HG03571 (cell line): Measurements from ENCODE around the gene CLEC4M.
A peak's percentile ranks its signal among the peaks of the same experiment; 100 is the strongest.
"Not testable (repeated sequence)": the region's sequence is repeated elsewhere in the genome, so short reads cannot be mapped to it uniquely, and the experiment has no call there.

Experiments
- ATAC-seq: cut with Tn5 transposase; IDR thresholded peaks from one replicate; pipeline ENCODE4 v1.9.1; 2021; ENCODE audit not compliant: unreplicated experiment

Gene CLEC4M

GRCh38 chr19:7739801-7740681, 23.0 kb upstream of the CLEC4M start:
- no peak for ATAC-seq

- ATAC-seq: no peak
These were observed 22.4 kb upstream of the CLEC4M start for GRCh38 chr19:7740682-7741054.

- ATAC-seq: no peak
These were observed 20.5 kb upstream of the CLEC4M start for GRCh38 chr19:7742575-7742974.

GRCh38 chr19:7742991-7743390, 20.1 kb upstream of the CLEC4M start:
- no peak for ATAC-seq

- ATAC-seq: peak; percentile 46
These were observed 19.6 kb upstream of the CLEC4M start for GRCh38 chr19:7743425-7743841.

- ATAC-seq: no peak
These were observed 18.8 kb upstream of the CLEC4M start for GRCh38 chr19:7744199-7744786.

GRCh38 chr19:7744871-7745650, 18.0 kb upstream of the CLEC4M start:
- ATAC-seq: no peak

- ATAC-seq: not testable (repeated sequence)
These were observed 16.7 kb upstream of the CLEC4M start for GRCh38 chr19:7746306-7746705.

- no peak for ATAC-seq
These were observed 15.8 kb upstream of the CLEC4M start, which contains the start of gene CD209 for GRCh38 chr19:7746903-7747884. Gene CD209, minus strand, starts transcription at chr19:7747534. Its CDS starts 23 bp downstream, at chr19:7747511.

GRCh38 chr19:7748171-7748570, 14.9 kb upstream of the CLEC4M start:
- no peak for ATAC-seq

- ATAC-seq: no peak
These were observed 14.3 kb upstream of the CLEC4M start for GRCh38 chr19:7748756-7749155.

GRCh38 chr19:7751157-7751783, 11.8 kb upstream of the CLEC4M start:
- ATAC-seq: no peak

- ATAC-seq: no peak
These were observed 6.8 kb upstream of the CLEC4M start for GRCh38 chr19:7756258-7756657.

GRCh38 chr19:7757358-7757757, 5.7 kb upstream of the CLEC4M start:
- no peak for ATAC-seq

- ATAC-seq: no peak
These were observed 3.9 kb upstream of the CLEC4M start for GRCh38 chr19:7759156-7759555.

GRCh38 chr19:7763696-7764095, 653 bp downstream of the CLEC4M start:
- no peak for ATAC-seq

- ATAC-seq: not testable (repeated sequence)
These were observed 1.1 kb downstream of the CLEC4M start for GRCh38 chr19:7764157-7764556.

- ATAC-seq: not testable (repeated sequence)
These were observed 2.0 kb downstream of the CLEC4M start for GRCh38 chr19:7765043-7765442.

GRCh38 chr19:7766535-7766934, 3.5 kb downstream of the CLEC4M start:
- ATAC-seq: no peak

- no peak for ATAC-seq
These were observed 4.4 kb downstream of the CLEC4M start for GRCh38 chr19:7767487-7767886.
